Stomach smooth muscle (tissue), 2 donors: ENCODE measurements around the gene SCFD2.

ENCODE experiments used
- H3K27ac ChIP-seq: one replicate; pipeline ENCODE4 v1.7.0; 2013; ENCODE audit warnings: mild to moderate bottlenecking, low read length, inconsistent platforms
- H3K27me3 ChIP-seq, 2 donors: one replicate each; pipeline ENCODE4 v1.7.0; 2013; ENCODE audit warnings: low read length in 2 of 2; ENCODE audit not compliant: insufficient read depth in 2 of 2, control insufficient read depth in 1 of 2
- H3K36me3 ChIP-seq, 2 donors: one replicate each; pipeline ENCODE4 v1.7.0; 2013; ENCODE audit warnings: low read length in 2 of 2; ENCODE audit not compliant: control insufficient read depth in 2 of 2, insufficient read depth in 2 of 2
- H3K4me1 ChIP-seq: one replicate; pipeline ENCODE4 v1.7.0; 2013; ENCODE audit warnings: low read length; ENCODE audit not compliant: control insufficient read depth, insufficient read depth
- H3K4me3 ChIP-seq, 2 donors: one replicate each; pipeline ENCODE4 v1.7.0; 2013; ENCODE audit warnings: low read length in 2 of 2
- H3K9ac ChIP-seq, 2 donors: one replicate each; pipeline ENCODE4 v1.7.0; 2013; ENCODE audit warnings: low read length in 2 of 2, mild to moderate bottlenecking in 1 of 2
- H3K9me3 ChIP-seq, 2 donors: one replicate each; pipeline ENCODE4 v1.7.0; 2013; ENCODE audit warnings: low read length in 2 of 2; ENCODE audit not compliant: control insufficient read depth in 2 of 2
- donor health status: healthy.
- donor health status: Pancreatic carcinoma.

Gene SCFD2

GRCh38 chr4:52957220-52957686, 408.6 kb downstream of the SCFD2 start:
- H3K27ac ChIP-seq = peak overlapping the region; percentile 66
- no peaks in the 10 kb centered on the region for H3K36me3 ChIP-seq

DNA sequence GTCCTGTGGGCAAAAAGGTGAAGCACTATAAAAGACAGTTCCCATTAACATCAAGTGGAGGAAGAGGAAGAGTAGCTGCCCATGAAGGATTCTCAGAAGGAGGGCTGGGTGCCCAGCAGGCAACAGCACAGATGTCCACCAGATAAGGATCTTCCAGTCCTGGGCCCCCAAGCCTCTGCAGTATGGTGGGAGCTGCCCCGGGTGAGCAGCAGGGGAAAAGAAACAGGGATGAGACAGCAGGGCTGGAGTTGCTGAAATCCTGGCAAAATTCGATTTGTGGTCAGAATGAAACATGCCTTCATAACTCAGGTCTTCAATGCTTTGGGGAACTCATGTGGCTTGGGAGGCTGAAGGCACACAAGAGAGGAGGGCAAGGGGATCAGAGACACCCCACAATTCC, 409.2 kb downstream of the SCFD2 start:
- Histone ChIP-seq H3K4me1 (peaks cover 17% of the 10 kb centered on the region), H3K9ac (no peak overlapping the region), H3K36me3 (no peaks in the 10 kb centered on the region), H3K27ac (peak overlapping the region; percentile 66), H3K4me3 (peak overlapping the region in 1 of 2 donors; percentile 8), H3K27me3 (no peaks in the 10 kb centered on the region), H3K9me3 (no peaks in the 10 kb centered on the region)

More at GRCh38 chr4:52957220-52957686, 408.6 kb downstream of the SCFD2 start:
- peak overlapping the region; percentile 8 to 10 for H3K4me3 ChIP-seq
- no peaks in the 10 kb centered on the region for H3K27me3 ChIP-seq
- no peak overlapping the region for H3K9ac ChIP-seq
- peaks cover 17% of the 10 kb centered on the region for H3K4me1 ChIP-seq
- H3K9me3 ChIP-seq = no peaks in the 10 kb centered on the region

- no peaks in the 10 kb centered on the region for H3K27me3 ChIP-seq
- H3K9ac ChIP-seq = no peak overlapping the region
- peaks cover 17% of the 10 kb centered on the region for H3K4me1 ChIP-seq
- H3K27ac ChIP-seq = no peak overlapping the region
- H3K9me3 ChIP-seq = no peaks in the 10 kb centered on the region
- H3K36me3 ChIP-seq = no peaks in the 10 kb centered on the region
- no peak overlapping the region for H3K4me3 ChIP-seq
Observed at GRCh38 chr4:52954560-52955170, 411.2 kb downstream of the SCFD2 start.

DNA sequence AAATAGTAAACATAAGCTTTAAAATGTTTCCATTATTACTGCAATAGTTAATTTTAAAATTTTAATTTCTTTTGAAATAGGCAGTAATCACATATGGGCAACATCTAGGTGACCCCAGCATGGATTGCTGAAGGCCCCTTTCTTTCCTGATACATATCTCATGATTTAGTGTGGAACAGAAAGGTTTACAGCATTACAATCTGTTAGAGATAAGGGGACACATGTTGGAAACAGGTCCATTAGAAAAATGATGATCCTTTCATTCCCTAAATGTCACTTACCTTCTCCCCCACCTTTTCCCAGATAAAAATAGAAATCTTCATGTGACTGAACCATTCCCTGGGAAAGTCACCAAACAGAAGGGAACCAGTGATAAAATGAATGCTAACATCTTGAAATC, 413.3 kb downstream of the SCFD2 start:
- no peaks in the 10 kb centered on the region for H3K36me3 ChIP-seq
- no peaks in the 10 kb centered on the region for H3K9me3 ChIP-seq
- no peak overlapping the region for H3K27ac ChIP-seq
- H3K4me3 ChIP-seq = no peak overlapping the region
- no peak overlapping the region for H3K9ac ChIP-seq
- no peaks in the 10 kb centered on the region for H3K27me3 ChIP-seq
- peaks cover 11% of the 10 kb centered on the region for H3K4me1 ChIP-seq

GRCh38 chr4:52951016-52951415, 414.8 kb downstream of the SCFD2 start:
- H3K36me3 ChIP-seq = no peaks in the 10 kb centered on the region
- no peak overlapping the region for H3K4me3 ChIP-seq
- H3K27me3 ChIP-seq = no peaks in the 10 kb centered on the region
- H3K9me3 ChIP-seq = no peaks in the 10 kb centered on the region
- no peak overlapping the region for H3K27ac ChIP-seq
- H3K9ac ChIP-seq = no peak overlapping the region
- H3K4me1 ChIP-seq = peaks cover 4% of the 10 kb centered on the region

DNA sequence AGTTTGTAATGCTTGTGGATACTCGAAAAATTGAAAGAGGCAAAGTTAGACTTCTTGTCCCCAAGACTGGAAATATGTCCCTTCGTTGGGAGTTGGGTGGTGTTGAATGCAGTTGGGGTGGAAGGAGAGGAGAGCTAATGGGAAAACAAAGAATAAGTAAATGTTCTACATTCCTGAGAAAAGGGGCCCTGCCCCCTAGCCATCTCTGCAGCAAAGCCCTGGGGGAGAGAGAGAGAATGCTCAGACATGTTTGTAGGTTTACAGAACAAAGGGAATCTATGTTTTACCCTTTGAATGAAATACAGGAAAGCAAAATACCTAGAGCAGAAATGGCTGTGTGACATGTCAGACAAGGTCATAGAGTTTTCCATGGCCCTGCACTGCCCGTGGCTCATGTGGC, 415.6 kb downstream of the SCFD2 start:
- Histone ChIP-seq H3K9me3 (no peaks in the 10 kb centered on the region), H3K9ac (no peak overlapping the region), H3K4me3 (no peak overlapping the region), H3K27ac (no peak overlapping the region), H3K4me1 (peaks cover 4% of the 10 kb centered on the region), H3K27me3 (no peaks in the 10 kb centered on the region), H3K36me3 (no peaks in the 10 kb centered on the region)

- Histone ChIP-seq H3K9ac (no peak overlapping the region), H3K4me3 (no peak overlapping the region), H3K27me3 (no peaks in the 10 kb centered on the region), H3K4me1 (peaks cover 4% of the 10 kb centered on the region), H3K36me3 (no peaks in the 10 kb centered on the region), H3K27ac (no peak overlapping the region), H3K9me3 (no peaks in the 10 kb centered on the region)
Observed at GRCh38 chr4:52949336-52949735, 416.5 kb downstream of the SCFD2 start.

- Histone ChIP-seq H3K9me3 (no peaks in the 10 kb centered on the region), H3K27ac (no peak overlapping the region), H3K27me3 (no peaks in the 10 kb centered on the region), H3K36me3 (no peaks in the 10 kb centered on the region), H3K4me3 (no peak overlapping the region), H3K9ac (no peak overlapping the region), H3K4me1 (peaks cover 4% of the 10 kb centered on the region)
Observed at GRCh38 chr4:52948057-52948423, 417.8 kb downstream of the SCFD2 start.

DNA sequence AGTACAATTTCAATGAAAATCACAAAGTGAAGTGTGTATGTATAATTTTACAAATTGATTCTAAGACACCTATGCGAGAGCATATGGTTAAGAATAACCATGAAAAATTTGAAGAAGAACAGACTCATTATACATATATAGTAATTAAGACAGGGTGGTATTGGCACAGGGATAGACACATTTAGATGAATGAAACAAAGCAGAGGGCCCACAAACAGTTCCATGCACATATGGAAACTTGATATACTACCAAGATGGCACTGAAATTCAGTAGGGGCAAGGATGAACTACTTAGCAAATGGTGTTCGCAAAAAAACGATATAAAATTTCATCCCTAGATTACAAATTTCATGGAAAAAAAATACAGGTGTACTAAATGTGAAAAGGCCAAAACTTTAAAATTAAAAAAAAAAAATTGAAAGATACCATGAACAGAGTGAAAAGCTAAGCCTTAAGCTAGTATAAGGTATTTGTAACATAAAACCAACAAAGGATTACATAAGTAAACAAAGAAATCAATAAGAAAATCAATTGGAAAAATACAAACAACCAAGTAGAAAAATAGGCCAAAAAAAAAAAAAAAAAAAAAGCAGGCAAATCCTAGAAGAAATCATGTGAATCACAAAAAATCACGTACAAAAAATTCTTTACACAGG, 418.3 kb downstream of the SCFD2 start:
- no peaks in the 10 kb centered on the region for H3K36me3 ChIP-seq
- no peak overlapping the region for H3K9ac ChIP-seq
- no peak overlapping the region for H3K4me3 ChIP-seq
- H3K27me3 ChIP-seq = no peaks in the 10 kb centered on the region
- H3K27ac ChIP-seq = no peak overlapping the region
- no peaks in the 10 kb centered on the region for H3K9me3 ChIP-seq
- H3K4me1 ChIP-seq = peaks cover 4% of the 10 kb centered on the region

DNA sequence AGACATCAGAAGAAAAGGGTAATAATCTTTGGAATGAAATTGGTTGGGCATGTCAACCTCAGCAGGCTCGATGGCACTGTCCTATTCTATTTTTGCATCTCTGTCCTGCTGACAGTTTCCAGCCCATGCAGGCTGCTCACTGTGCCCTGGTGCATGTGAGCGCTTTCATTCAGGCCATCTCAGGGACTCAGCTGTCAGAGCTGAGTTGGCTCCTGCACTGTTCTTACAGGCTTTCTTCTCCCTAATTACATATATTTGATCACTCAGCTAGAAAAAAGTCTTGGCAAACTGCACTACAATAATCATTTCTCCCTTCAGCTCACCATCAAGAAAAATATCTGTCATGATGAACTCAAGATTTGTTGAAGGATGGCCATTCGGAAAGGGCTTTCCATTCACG, 419.0 kb downstream of the SCFD2 start:
- Histone ChIP-seq H3K36me3 (no peaks in the 10 kb centered on the region), H3K27ac (no peak overlapping the region), H3K9me3 (no peaks in the 10 kb centered on the region), H3K9ac (no peak overlapping the region), H3K27me3 (no peaks in the 10 kb centered on the region), H3K4me3 (no peak overlapping the region), H3K4me1 (peaks cover 4% of the 10 kb centered on the region)

DNA sequence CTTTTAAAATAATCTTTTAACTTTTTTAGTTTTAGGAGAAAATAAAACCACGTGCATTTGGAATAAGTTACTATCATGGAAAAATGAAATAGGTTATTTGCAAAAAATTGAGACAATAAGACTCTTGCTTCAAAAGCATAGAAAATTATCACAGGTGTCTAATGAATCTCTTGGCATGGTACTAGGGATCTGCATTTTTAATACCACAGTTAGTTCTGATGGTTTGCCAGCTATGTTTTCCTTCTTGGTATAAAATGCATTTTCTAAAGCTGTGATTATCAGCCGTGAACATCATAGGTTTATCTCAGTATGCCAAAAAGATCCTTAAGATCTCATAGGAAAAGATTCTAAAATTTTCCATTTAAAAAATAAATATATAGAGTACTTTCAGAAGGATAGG, 419.9 kb downstream of the SCFD2 start:
- Histone ChIP-seq H3K27ac (no peak overlapping the region), H3K27me3 (no peaks in the 10 kb centered on the region), H3K4me3 (no peak overlapping the region), H3K9ac (no peak overlapping the region), H3K9me3 (no peaks in the 10 kb centered on the region), H3K36me3 (no peaks in the 10 kb centered on the region), H3K4me1 (peaks cover 4% of the 10 kb centered on the region)
